CD4-positive, alpha-beta T cell treated with Interleukin-10 for 1 hour (primary cell): Measurements from ENCODE around the gene CCNE1.

Experiments used
- DNase-seq: peaks from one replicate; pipeline ENCODE4 v3.0.0-alpha.2; 2020

Gene CCNE1

GRCh38 chr19:29849208-29849607 is 37.4 kb downstream of the CCNE1 start:
- no peak for DNase-seq

GRCh38 chr19:29850482-29850881 is 38.7 kb downstream of the CCNE1 start:
- DNase-seq, result no peak

GRCh38 chr19:29851769-29852521 is 40.2 kb downstream of the CCNE1 start:
- DNase-seq, result no peak

GRCh38 chr19:29854033-29854432 is 42.2 kb downstream of the CCNE1 start:
- DNase-seq, result no peak

- DNase-seq, result no peak
Measured at GRCh38 chr19:29855087-29855486, 43.3 kb downstream of the CCNE1 start.

- no peak for DNase-seq
Measured at GRCh38 chr19:29855741-29856500, 44.1 kb downstream of the CCNE1 start.

GRCh38 chr19:29858000-29858596 is 46.3 kb downstream of the CCNE1 start:
- DNase-seq, result peak; percentile 43

- no peak for DNase-seq
Measured at GRCh38 chr19:29858621-29859020, 46.8 kb downstream of the CCNE1 start.

- DNase-seq, result no peak
Measured at GRCh38 chr19:29860492-29860891, 48.7 kb downstream of the CCNE1 start.

GRCh38 chr19:29861574-29861973 is 49.8 kb downstream of the CCNE1 start:
- no peak for DNase-seq

- no peak for DNase-seq
Measured at GRCh38 chr19:29866011-29866410, 54.2 kb downstream of the CCNE1 start.

- DNase-seq, result no peak
Measured at GRCh38 chr19:29867984-29868383, 56.2 kb downstream of the CCNE1 start.

GRCh38 chr19:29871143-29871542 is 59.4 kb downstream of the CCNE1 start:
- DNase-seq, result no peak

GRCh38 chr19:29872224-29872731 is 60.5 kb downstream of the CCNE1 start:
- no peak for DNase-seq

GRCh38 chr19:29873024-29873800 is 61.4 kb downstream of the CCNE1 start:
- DNase-seq, result peak; percentile 71
